ENCODE data around the gene EPG5.
"Not testable (repeated sequence)": the region's sequence is repeated elsewhere in the genome, so short reads cannot be mapped to it uniquely, and the experiment has no call there.

The EPG5 gene

DNA sequence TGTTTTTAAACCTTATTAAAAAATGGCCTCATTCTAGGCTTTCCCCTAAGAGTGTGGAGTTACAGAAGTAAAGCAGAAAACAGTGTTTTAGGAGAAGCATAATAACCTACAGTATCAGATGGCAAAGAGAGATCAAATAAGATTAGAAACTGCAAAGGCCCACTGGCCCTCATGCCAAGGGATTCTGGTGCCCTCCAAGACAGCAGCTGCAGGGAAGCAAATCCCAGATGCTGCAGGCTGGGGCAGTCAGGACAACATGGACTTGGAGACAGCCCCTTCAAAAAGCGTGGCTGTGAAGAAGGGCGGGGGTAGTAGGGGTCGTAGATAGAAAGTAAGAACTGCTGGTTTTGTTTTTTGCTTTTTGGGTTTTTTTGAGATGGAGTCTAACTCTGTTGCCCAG lies 28.3 kb upstream of the EPG5 start:
- no peak for DNase-seq (ENCODE audit: low spot score)
- in situ Hi-C loops (cut with MboI; ENCODE audit: low sequenced_read_pairs, unreplicated experiment) = no loop called here
- TF ChIP-seq, protein P1, sequence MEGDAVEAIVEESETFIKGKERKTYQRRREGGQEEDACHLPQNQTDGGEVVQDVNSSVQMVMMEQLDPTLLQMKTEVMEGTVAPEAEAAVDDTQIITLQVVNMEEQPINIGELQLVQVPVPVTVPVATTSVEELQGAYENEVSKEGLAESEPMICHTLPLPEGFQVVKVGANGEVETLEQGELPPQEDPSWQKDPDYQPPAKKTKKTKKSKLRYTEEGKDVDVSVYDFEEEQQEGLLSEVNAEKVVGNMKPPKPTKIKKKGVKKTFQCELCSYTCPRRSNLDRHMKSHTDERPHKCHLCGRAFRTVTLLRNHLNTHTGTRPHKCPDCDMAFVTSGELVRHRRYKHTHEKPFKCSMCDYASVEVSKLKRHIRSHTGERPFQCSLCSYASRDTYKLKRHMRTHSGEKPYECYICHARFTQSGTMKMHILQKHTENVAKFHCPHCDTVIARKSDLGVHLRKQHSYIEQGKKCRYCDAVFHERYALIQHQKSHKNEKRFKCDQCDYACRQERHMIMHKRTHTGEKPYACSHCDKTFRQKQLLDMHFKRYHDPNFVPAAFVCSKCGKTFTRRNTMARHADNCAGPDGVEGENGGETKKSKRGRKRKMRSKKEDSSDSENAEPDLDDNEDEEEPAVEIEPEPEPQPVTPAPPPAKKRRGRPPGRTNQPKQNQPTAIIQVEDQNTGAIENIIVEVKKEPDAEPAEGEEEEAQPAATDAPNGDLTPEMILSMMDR (IDR thresholded peaks at IDR 0.05; ENCODE audit: borderline replicate concordance, control extremely low read depth, extremely low read depth, insufficient read depth, missing control alignments) = no peak

- TF ChIP-seq, protein P1 (IDR thresholded peaks at IDR 0.05; ENCODE audit: borderline replicate concordance, control extremely low read depth, extremely low read depth, insufficient read depth, missing control alignments) = no peak
- no peak for DNase-seq (ENCODE audit: low spot score)
- in situ Hi-C loops (cut with MboI; ENCODE audit: low sequenced_read_pairs, unreplicated experiment) = no loop called here
Measured at GRCh38 chr18:45993438-45993837, 26.3 kb upstream of the EPG5 start.

DNA sequence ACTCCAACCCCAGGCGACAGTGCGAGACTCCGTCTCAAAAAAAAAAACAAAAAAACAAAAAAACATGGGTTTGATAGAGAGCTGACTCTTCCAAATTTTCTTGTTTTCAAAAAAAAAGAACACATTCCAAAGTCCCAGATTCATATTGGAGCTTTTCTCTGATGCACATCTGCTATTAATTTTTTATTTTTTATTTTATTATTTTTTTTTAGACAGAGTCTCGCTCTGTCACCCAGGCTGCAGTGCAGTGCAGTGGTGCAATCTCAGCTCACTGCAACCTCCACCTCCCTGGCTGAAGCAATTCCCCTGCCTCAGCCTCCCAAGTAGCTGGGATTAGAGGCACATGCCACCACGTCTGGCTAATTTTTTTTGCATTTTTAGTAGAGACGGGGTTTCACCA lies 25.4 kb upstream of the EPG5 start:
- in situ Hi-C loops (cut with MboI; ENCODE audit: low sequenced_read_pairs, unreplicated experiment); DNase-seq (ENCODE audit: low spot score): not testable (repeated sequence)

GRCh38 chr18:45991788-45992187 lies 24.7 kb upstream of the EPG5 start:
- TF ChIP-seq, protein P1 (IDR thresholded peaks at IDR 0.05; ENCODE audit: borderline replicate concordance, control extremely low read depth, extremely low read depth, insufficient read depth, missing control alignments) = no peak
- in situ Hi-C loops (cut with MboI; ENCODE audit: low sequenced_read_pairs, unreplicated experiment) = no loop called here

DNA sequence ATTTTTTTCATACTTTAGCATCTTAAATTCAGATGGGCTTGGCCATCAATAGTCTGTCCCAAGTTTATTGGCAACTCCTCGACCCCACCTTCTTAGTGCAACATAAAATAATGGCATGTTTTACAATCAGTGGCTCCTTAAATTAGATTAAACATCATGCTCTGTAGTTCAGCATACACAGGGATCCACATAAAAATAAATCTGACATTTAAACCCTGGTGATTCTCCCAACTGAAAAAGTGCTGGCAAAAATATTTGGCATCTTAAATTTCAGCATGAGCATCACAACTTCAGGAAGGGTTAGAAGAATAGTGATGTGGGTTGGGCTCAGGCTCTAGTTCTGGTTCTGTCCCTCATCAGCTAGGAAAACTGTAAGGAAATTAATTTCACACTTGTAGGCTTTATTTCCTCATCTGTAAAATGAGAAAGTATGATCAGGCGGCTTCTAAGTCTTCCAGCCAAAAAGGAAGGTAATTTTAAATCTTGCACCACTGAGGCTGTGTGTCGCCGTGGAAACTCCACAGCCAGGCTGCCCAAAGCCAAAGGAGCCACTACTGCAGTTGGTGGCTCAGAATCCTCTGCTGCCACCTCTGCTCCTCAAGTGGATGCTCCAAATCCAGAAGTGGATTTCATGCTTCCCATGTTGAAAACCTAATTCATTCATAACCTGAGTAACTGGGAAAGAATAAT lies 17.6 kb upstream of the EPG5 start:
- DNase-seq (ENCODE audit: low spot score) = no peak
- TF ChIP-seq, protein P1 (IDR thresholded peaks at IDR 0.05; ENCODE audit: borderline replicate concordance, control extremely low read depth, extremely low read depth, insufficient read depth, missing control alignments) = no peak
- in situ Hi-C loops (cut with MboI; ENCODE audit: low sequenced_read_pairs, unreplicated experiment) = no loop called here

More at GRCh38 chr18:45991788-45992187, 24.7 kb upstream of the EPG5 start:
- DNase-seq (ENCODE audit: low spot score) = no peak

GRCh38 chr18:45981821-45982220 lies 14.7 kb upstream of the EPG5 start:
- TF ChIP-seq, protein P1 (IDR thresholded peaks at IDR 0.05; ENCODE audit: borderline replicate concordance, control extremely low read depth, extremely low read depth, insufficient read depth, missing control alignments) = no peak
- in situ Hi-C loops (cut with MboI; ENCODE audit: low sequenced_read_pairs, unreplicated experiment) = no loop called here
- no peak for DNase-seq (ENCODE audit: low spot score)

DNA sequence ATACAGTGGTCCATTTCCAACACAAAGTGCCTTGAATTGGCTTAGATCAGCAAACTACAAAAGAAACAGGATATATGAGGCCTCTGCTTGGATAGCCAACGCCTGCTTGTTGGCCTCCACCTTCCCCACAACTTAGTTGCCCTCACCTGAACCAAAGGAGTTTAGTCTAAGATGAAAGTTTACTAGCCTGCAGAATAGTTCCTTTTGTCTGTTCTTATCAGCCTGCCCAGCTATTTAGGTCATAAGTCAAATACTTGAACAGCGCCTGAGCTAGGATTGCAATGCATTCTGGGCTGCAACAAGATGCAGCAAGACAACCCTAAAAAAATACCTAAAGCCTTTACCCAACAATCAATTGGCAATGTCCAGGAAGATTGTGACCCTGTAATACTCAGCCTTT lies 13.1 kb upstream of the EPG5 start:
- in situ Hi-C loops (cut with MboI; ENCODE audit: low sequenced_read_pairs, unreplicated experiment) = no loop called here
- TF ChIP-seq, protein P1 (IDR thresholded peaks at IDR 0.05; ENCODE audit: borderline replicate concordance, control extremely low read depth, extremely low read depth, insufficient read depth, missing control alignments) = no peak
- DNase-seq (ENCODE audit: low spot score) = no peak

All from GM13976 (cell line).